Lower lobe of right lung (tissue), 2 donors: ENCODE data around the gene ZNF524. TPM values are rescaled to one million over a fixed set of nuclear protein-coding genes. Genes with fewer than 3 reads are reported as not detected.

Source experiments
- ATAC-seq, 2 donors: fragments of 200-7000 bp; cut with Tn5 transposase; one replicate each; pipeline ENCODE4 v1.9.1; 2020 to 2022; ENCODE audit warnings: mild to moderate bottlenecking in 2 of 2, moderate library complexity in 2 of 2
- DNase-seq: peaks from one replicate; pipeline ENCODE4 v3.0.0-alpha.2; 2020
- H3K27ac ChIP-seq: fragments of 200-600 bp; one replicate; pipeline ENCODE4 v1.8.0; 2022
- H3K27me3 ChIP-seq: fragments of 200-600 bp; one replicate; pipeline ENCODE4 v1.8.0; 2022; ENCODE audit warnings: low read depth
- H3K36me3 ChIP-seq: fragments of 200-600 bp; one replicate; pipeline ENCODE4 v1.8.0; 2022; ENCODE audit warnings: mild to moderate bottlenecking
- H3K4me1 ChIP-seq: fragments of 200-600 bp; one replicate; pipeline ENCODE4 v1.8.0; 2022
- H3K4me3 ChIP-seq: fragments of 200-600 bp; one replicate; pipeline ENCODE4 v1.8.0; 2022; ENCODE audit warnings: mild to moderate bottlenecking
- H3K9me3 ChIP-seq: fragments of 200-600 bp; one replicate; pipeline ENCODE4 v1.8.0; 2022
- CTCF ChIP-seq: fragments of 200-600 bp; IDR thresholded peaks from one replicate; pipeline ENCODE4 v1.8.0; 2022; ENCODE audit warnings: antibody characterized with exemption, mild to moderate bottlenecking
- intact Hi-C: fragments of 100-400 bp; cut with DNase I; formaldehyde crosslinking; loops from one replicate; pipeline ENCODE4 v1.11.0; 2022
- total RNA-seq: library from RNA; stranded (reverse); fragmentation: NEBNext Ultra II Directional; extraction: Animal tissue kit (Norgen Biotek cat#: 25700); gene quantifications from one replicate; pipeline ENCODE4 v1.2.1, GENCODE V29; 2021
- donor health status: DM: no; HTN: yes; CAD: no; lungs with severe emphysema.

Gene ZNF524
- total RNA-seq, 1 donor from 2014 or later = 33.4 TPM

- Histone ChIP-seq H3K36me3 (peaks cover 49% of the 10 kb centered on the region), H3K27me3 (no peaks in the 10 kb centered on the region), H3K9me3 (no peaks in the 10 kb centered on the region), H3K4me1 (peaks cover 24% of the 10 kb centered on the region), H3K27ac (no peak overlapping the region), H3K4me3 (no peak overlapping the region)
- DNase-seq (no peak), ATAC-seq (no peak)
- TF ChIP-seq CTCF = no peak
- intact Hi-C loops = no loop called here
Observed at GRCh38 chr19:55611300-55611982, 11.4 kb downstream of the ZNF524 start.

GRCh38 chr19:55611983-55612645 lies 12.0 kb downstream of the ZNF524 start:
- no peaks in the 10 kb centered on the region for H3K9me3 ChIP-seq
- H3K4me3 ChIP-seq = no peak overlapping the region
- H3K27ac ChIP-seq = peak overlapping the region; percentile 26
- peaks cover 17% of the 10 kb centered on the region for H3K4me1 ChIP-seq
- no peak for TF ChIP-seq CTCF
- H3K36me3 ChIP-seq = peaks cover 49% of the 10 kb centered on the region
- intact Hi-C loops = no loop called here
- no peak for DNase-seq
- H3K27me3 ChIP-seq = no peaks in the 10 kb centered on the region
- no peak for ATAC-seq

- H3K4me1 ChIP-seq = peaks cover 16% of the 10 kb centered on the region
- no peak overlapping the region for H3K4me3 ChIP-seq
- no peak for ATAC-seq
- no peaks in the 10 kb centered on the region for H3K9me3 ChIP-seq
- intact Hi-C loops = no loop called here
- H3K27me3 ChIP-seq = no peaks in the 10 kb centered on the region
- DNase-seq = no peak
- no peak overlapping the region for H3K27ac ChIP-seq
- no peak for TF ChIP-seq CTCF
- peaks cover 53% of the 10 kb centered on the region for H3K36me3 ChIP-seq
Observed at GRCh38 chr19:55613396-55613795, 13.3 kb downstream of the ZNF524 start.

GRCh38 chr19:55613930-55614710 lies 14.0 kb downstream of the ZNF524 start:
- peaks cover 23% of the 10 kb centered on the region for H3K4me1 ChIP-seq
- intact Hi-C loops = no loop called here
- no peak for DNase-seq
- no peak overlapping the region for H3K4me3 ChIP-seq
- no peak overlapping the region for H3K27ac ChIP-seq
- no peaks in the 10 kb centered on the region for H3K27me3 ChIP-seq
- peaks cover 49% of the 10 kb centered on the region for H3K36me3 ChIP-seq
- no peak for TF ChIP-seq CTCF
- ATAC-seq = no peak
- no peaks in the 10 kb centered on the region for H3K9me3 ChIP-seq

- H3K27ac ChIP-seq = no peak overlapping the region
- ATAC-seq (no peak), DNase-seq (no peak)
- intact Hi-C loops = no loop called here
- TF ChIP-seq CTCF = no peak
- no peaks in the 10 kb centered on the region for H3K27me3 ChIP-seq
- no peaks in the 10 kb centered on the region for H3K9me3 ChIP-seq
- H3K36me3 ChIP-seq = peaks cover 41% of the 10 kb centered on the region
- H3K4me3 ChIP-seq = no peak overlapping the region
- H3K4me1 ChIP-seq = peaks cover 31% of the 10 kb centered on the region
Observed at GRCh38 chr19:55614711-55615542, 14.8 kb downstream of the ZNF524 start.
